ENCODE measurements around the gene CDH13.

- TF ChIP-seq CTCF (IDR thresholded peaks at IDR 0.05) (no peak), ZFX (IDR thresholded peaks at IDR 0.05; ENCODE audit: borderline replicate concordance) (no peak)
These were observed 491.6 kb downstream of the CDH13 start for GRCh38 chr16:83118365-83118764.
